ENCODE measurements around the gene FKBP1A. TPM values are rescaled to one million over a fixed set of nuclear protein-coding genes. Genes with fewer than 3 reads are reported as not detected.

The FKBP1A gene
- total RNA-seq, 1 experiment from 2014 or later = 166 TPM

DNA sequence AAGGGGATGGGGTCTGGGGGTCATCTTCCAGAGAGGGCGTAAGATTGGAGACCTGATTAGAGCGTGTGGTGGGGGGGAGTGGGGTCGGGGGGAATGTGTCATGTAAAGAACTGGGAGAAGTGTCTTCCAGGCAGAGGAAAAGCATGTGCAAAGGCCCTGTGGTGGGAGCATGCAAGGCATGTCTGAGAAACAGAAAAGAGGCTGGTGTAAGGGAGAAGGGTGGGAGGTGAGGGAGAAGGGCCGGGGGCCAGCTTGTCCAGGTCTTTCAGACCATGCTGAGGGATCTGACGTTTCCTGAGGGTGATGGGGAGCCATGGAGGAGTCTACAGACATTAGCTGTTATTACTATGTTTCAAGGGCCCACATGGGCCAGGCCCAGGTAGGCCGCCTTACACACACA is 30.4 kb upstream of the FKBP1A start:
- CTCF ChIA-PET = interaction anchor here (1.2 to 1.3 kb wide), 2 partner anchors 44 to 81 kb away, joined by 3 to 4 read pairs; partner anchors contain the start of gene NSFL1C
- Mint-ChIP-seq H3K4me3 (ENCODE audit: low read depth, unreplicated experiment) (no peak overlapping the region), H3K9me3 (ENCODE audit: low read depth, unreplicated experiment) (peaks cover 3% of the 10 kb centered on the region), H3K27me3 (ENCODE audit: unreplicated experiment) (no peaks in the 10 kb centered on the region), H3K4me1 (ENCODE audit: low read depth, unreplicated experiment) (peaks cover 15% of the 10 kb centered on the region), H3K36me3 (ENCODE audit: insufficient read depth, unreplicated experiment) (no peaks in the 10 kb centered on the region), H3K27ac (ENCODE audit: unreplicated experiment) (peak overlapping the region; percentile 34)
- TF ChIP-seq, protein P1, sequence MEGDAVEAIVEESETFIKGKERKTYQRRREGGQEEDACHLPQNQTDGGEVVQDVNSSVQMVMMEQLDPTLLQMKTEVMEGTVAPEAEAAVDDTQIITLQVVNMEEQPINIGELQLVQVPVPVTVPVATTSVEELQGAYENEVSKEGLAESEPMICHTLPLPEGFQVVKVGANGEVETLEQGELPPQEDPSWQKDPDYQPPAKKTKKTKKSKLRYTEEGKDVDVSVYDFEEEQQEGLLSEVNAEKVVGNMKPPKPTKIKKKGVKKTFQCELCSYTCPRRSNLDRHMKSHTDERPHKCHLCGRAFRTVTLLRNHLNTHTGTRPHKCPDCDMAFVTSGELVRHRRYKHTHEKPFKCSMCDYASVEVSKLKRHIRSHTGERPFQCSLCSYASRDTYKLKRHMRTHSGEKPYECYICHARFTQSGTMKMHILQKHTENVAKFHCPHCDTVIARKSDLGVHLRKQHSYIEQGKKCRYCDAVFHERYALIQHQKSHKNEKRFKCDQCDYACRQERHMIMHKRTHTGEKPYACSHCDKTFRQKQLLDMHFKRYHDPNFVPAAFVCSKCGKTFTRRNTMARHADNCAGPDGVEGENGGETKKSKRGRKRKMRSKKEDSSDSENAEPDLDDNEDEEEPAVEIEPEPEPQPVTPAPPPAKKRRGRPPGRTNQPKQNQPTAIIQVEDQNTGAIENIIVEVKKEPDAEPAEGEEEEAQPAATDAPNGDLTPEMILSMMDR (IDR thresholded peaks at IDR 0.05; ENCODE audit: unreplicated experiment) = no peak
- DNase-seq = no peak
- intact Hi-C loops (cut with micrococcal nuclease; ENCODE audit: unreplicated experiment) = no loop called here
- no TSS peak for BruUV-seq (replicated peaks)

DNA sequence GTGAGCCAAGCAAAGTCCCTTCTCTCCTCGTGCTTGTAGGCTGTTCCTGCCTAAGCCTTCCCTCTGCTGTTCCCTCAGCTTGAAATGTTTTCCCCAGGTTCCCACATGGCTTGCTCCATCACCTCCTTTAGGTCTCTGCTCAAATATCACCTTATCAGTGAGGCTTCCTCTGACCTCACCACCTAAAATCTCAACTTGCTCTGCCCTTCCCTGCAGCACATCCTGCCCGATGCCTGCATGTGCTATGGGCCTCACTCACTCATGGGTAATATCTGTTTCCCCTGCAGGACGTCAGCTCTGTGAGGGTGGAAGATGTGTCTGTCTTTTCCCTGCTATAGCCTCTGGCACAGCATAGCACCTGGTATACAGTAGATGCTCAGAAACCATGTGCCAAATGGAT is 29.9 kb upstream of the FKBP1A start:
- peak overlapping the region; percentile 34 for H3K27ac Mint-ChIP-seq (ENCODE audit: unreplicated experiment)
- H3K27me3 Mint-ChIP-seq (ENCODE audit: unreplicated experiment) = no peaks in the 10 kb centered on the region
- TF ChIP-seq, protein P1 (IDR thresholded peaks at IDR 0.05; ENCODE audit: unreplicated experiment) = no peak
- no TSS peak for BruUV-seq (replicated peaks)
- H3K4me1 Mint-ChIP-seq (ENCODE audit: low read depth, unreplicated experiment) = peaks cover 16% of the 10 kb centered on the region
- intact Hi-C loops (cut with micrococcal nuclease; ENCODE audit: unreplicated experiment) = no loop called here
- H3K36me3 Mint-ChIP-seq (ENCODE audit: insufficient read depth, unreplicated experiment) = no peaks in the 10 kb centered on the region
- CTCF ChIA-PET = interaction anchor here (1.3 kb wide), 1 partner anchor 81 kb away, joined by 3 read pairs; no protein-coding TSS in a partner anchor
- H3K4me3 Mint-ChIP-seq (ENCODE audit: low read depth, unreplicated experiment) = no peak overlapping the region
- no peak for DNase-seq
- H3K9me3 Mint-ChIP-seq (ENCODE audit: low read depth, unreplicated experiment) = peaks cover 3% of the 10 kb centered on the region

DNA sequence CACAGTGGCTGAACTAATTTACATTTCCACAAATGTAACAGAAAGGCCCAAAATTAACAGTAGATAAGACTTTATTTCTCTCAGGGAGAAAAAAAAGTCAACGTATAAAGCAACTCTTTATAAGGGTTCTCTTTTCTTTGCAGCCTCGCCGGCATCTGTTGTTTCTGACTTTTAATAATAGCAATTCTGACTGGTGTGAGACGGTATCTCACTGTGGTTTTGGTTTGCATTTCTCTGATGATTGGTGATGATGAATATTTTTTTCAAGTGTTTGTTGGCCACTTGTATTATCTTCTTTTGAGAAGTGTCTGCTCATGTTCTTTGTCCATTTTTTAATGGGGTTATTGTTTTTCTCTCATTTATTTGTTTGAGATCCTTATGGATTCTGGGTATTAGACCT is 27.2 kb upstream of the FKBP1A start:
- H3K27me3 Mint-ChIP-seq (ENCODE audit: unreplicated experiment) = no peaks in the 10 kb centered on the region
- no peaks in the 10 kb centered on the region for H3K36me3 Mint-ChIP-seq (ENCODE audit: insufficient read depth, unreplicated experiment)
- CTCF ChIA-PET = no interaction called here
- no peak for DNase-seq
- H3K4me3 Mint-ChIP-seq (ENCODE audit: low read depth, unreplicated experiment) = no peak overlapping the region
- H3K9me3 Mint-ChIP-seq (ENCODE audit: low read depth, unreplicated experiment) = peaks cover 3% of the 10 kb centered on the region
- BruUV-seq (replicated peaks) = no TSS peak
- H3K4me1 Mint-ChIP-seq (ENCODE audit: low read depth, unreplicated experiment) = peaks cover 40% of the 10 kb centered on the region
- intact Hi-C loops (cut with micrococcal nuclease; ENCODE audit: unreplicated experiment) = no loop called here
- TF ChIP-seq, protein P1 (IDR thresholded peaks at IDR 0.05; ENCODE audit: unreplicated experiment) = no peak
- no peak overlapping the region for H3K27ac Mint-ChIP-seq (ENCODE audit: unreplicated experiment)

DNA sequence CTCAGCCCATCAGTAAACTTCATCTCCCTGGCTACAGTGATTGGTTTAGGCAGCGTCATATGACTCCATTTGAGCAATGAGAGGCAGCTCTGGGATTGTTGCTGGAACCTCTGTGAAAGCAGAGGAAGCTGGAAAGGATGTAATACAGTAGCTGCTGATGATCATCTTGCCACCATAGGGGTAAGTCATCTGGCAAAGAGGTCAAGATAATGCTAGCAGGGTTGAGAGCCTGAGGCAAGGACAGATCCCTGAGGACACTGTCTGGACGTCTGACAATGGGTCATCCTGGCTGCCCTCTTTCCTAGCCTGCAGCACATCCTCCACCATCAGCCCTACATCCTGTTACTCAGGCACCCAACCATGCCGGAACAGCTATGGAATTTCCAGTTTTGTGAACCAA is 25.5 kb upstream of the FKBP1A start:
- no peak for DNase-seq
- no peak overlapping the region for H3K4me3 Mint-ChIP-seq (ENCODE audit: low read depth, unreplicated experiment)
- CTCF ChIA-PET = interaction anchor here (0.6 kb wide), 1 partner anchor 104 kb away, joined by 4 read pairs; no protein-coding TSS in a partner anchor

More for the DNA sequence above, 25.5 kb upstream of the FKBP1A start:
- intact Hi-C loops (cut with micrococcal nuclease; ENCODE audit: unreplicated experiment) = no loop called here
- no TSS peak for BruUV-seq (replicated peaks)
- TF ChIP-seq, protein P1 (IDR thresholded peaks at IDR 0.05; ENCODE audit: unreplicated experiment) = no peak
- Mint-ChIP-seq H3K36me3 (ENCODE audit: insufficient read depth, unreplicated experiment) (no peaks in the 10 kb centered on the region), H3K27me3 (ENCODE audit: unreplicated experiment) (no peaks in the 10 kb centered on the region), H3K9me3 (ENCODE audit: low read depth, unreplicated experiment) (peaks cover 3% of the 10 kb centered on the region), H3K27ac (ENCODE audit: unreplicated experiment) (no peak overlapping the region), H3K4me1 (ENCODE audit: low read depth, unreplicated experiment) (peaks cover 40% of the 10 kb centered on the region)

Data from Calu3 (cell line).